GM13977 (cell line): Measurements from ENCODE around the gene CACHD1.

Source experiments
- DNase-seq: peaks from one replicate; pipeline ENCODE4 v3.0.0; 2012; ENCODE audit warnings: low spot score
- CTCF ChIP-seq: IDR thresholded peaks from 2 replicates; pipeline ENCODE4 v1.5.1; 2012; ENCODE audit warnings: mild to moderate bottlenecking, control low read depth; ENCODE audit not compliant: insufficient read depth; ENCODE audit errors: extremely low read depth, missing control alignments
- in situ Hi-C: fragments of 300-500 bp; cut with MboI; formaldehyde crosslinking; loops from one replicate; pipeline ENCODE4 v1.12.0; 2022; ENCODE audit warnings: low sequenced_read_pairs, low pct_unique_long_range_greater_than_20kb, mixed read lengths, inconsistent platforms; ENCODE audit not compliant: unreplicated experiment

Gene CACHD1

GRCh38 chr1:64676386-64676785 lies 206.5 kb downstream of the CACHD1 start:
- in situ Hi-C loops = loop anchor here (25.0 kb wide), 1 partner anchor 536 kb away; no protein-coding TSS in a partner anchor
- no peak for TF ChIP-seq CTCF
- DNase-seq = no peak

- no peak for TF ChIP-seq CTCF
- in situ Hi-C loops = loop anchor here (25.0 kb wide), 1 partner anchor 535 kb away; no protein-coding TSS in a partner anchor
- no peak for DNase-seq
Observed at GRCh38 chr1:64677532-64677931, 207.6 kb downstream of the CACHD1 start.

GRCh38 chr1:64678366-64678765 lies 208.4 kb downstream of the CACHD1 start:
- TF ChIP-seq CTCF = no peak
- in situ Hi-C loops = loop anchor here (25.0 kb wide), 1 partner anchor 534 kb away; no protein-coding TSS in a partner anchor
- no peak for DNase-seq

GRCh38 chr1:64679177-64679576 lies 209.2 kb downstream of the CACHD1 start:
- in situ Hi-C loops = loop anchor here (25.0 kb wide), 1 partner anchor 533 kb away; no protein-coding TSS in a partner anchor
- no peak for TF ChIP-seq CTCF
- DNase-seq = no peak

DNA sequence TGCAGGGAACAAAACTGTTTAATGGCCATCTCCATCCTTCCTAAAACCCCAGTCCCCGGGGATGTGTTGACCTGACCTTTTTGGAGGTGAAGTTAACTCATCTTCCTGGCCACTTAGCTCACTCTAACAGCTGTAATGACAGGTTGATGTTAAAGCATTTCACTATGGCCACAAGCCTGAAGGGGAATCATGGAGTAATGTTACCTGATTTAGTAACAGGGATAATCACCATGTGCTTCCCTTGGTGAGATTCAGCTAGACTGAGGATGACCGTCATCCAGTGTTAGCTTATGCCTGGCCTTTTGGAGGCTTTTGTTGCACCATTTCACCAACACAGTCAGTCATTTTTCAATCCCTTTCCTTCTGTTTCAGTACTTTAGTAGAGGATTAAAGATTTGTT lies 210.7 kb downstream of the CACHD1 start:
- no peak for TF ChIP-seq CTCF
- DNase-seq = no peak
- in situ Hi-C loops = loop anchor here (25.0 kb wide), 1 partner anchor 532 kb away; no protein-coding TSS in a partner anchor

GRCh38 chr1:64681043-64681442 lies 211.1 kb downstream of the CACHD1 start:
- in situ Hi-C loops = loop anchor here (25.0 kb wide), 1 partner anchor 531 kb away; no protein-coding TSS in a partner anchor
- no peak for DNase-seq
- no peak for TF ChIP-seq CTCF

GRCh38 chr1:64683419-64683818 lies 213.5 kb downstream of the CACHD1 start:
- TF ChIP-seq CTCF = no peak
- DNase-seq = no peak
- in situ Hi-C loops = loop anchor here (25.0 kb wide), 1 partner anchor 529 kb away; no protein-coding TSS in a partner anchor
